Activated CD4-positive, alpha-beta T cell treated with anti-CD3 and anti-CD28 coated beads, Interleukin-2, amount 50 U/mL, for 16 hours (primary cell): ENCODE results near the gene TCTN1.
"Not testable (repeated sequence)": the region's sequence is repeated elsewhere in the genome, so short reads cannot be mapped to it uniquely, and the experiment has no call there.

Experiments
- DNase-seq: peaks from one replicate; pipeline ENCODE4 v3.0.0-alpha.2; 2020

Gene TCTN1

GRCh38 chr12:110613771-110614684, at the start of gene TCTN1:
Gene TCTN1, plus strand, starts transcription at chr12:110614129. Its CDS starts 54 bp downstream, at chr12:110614183.
- DNase-seq = peak; percentile 98

- DNase-seq = no peak
Observed at GRCh38 chr12:110564471-110564991, 49.4 kb upstream of the TCTN1 start.

GRCh38 chr12:110565894-110566871, 47.7 kb upstream of the TCTN1 start:
- no peak for DNase-seq

- no peak for DNase-seq
Observed at GRCh38 chr12:110566993-110567392, 46.9 kb upstream of the TCTN1 start.

- no peak for DNase-seq
Observed at GRCh38 chr12:110568752-110569151, 45.2 kb upstream of the TCTN1 start.

GRCh38 chr12:110569838-110570237, 44.1 kb upstream of the TCTN1 start:
- not testable (repeated sequence) for DNase-seq

- DNase-seq = not testable (repeated sequence)
Observed at GRCh38 chr12:110570798-110571197, 43.1 kb upstream of the TCTN1 start.

- DNase-seq = no peak
Observed at GRCh38 chr12:110574044-110574443, 39.9 kb upstream of the TCTN1 start.

- DNase-seq = not testable (repeated sequence)
Observed at GRCh38 chr12:110574717-110575230, 39.2 kb upstream of the TCTN1 start.

- DNase-seq = no peak
Observed at GRCh38 chr12:110575326-110575725, 38.6 kb upstream of the TCTN1 start.

- DNase-seq = no peak
Observed at GRCh38 chr12:110576504-110576903, 37.4 kb upstream of the TCTN1 start.

GRCh38 chr12:110577864-110578693, 35.9 kb upstream of the TCTN1 start:
- peak; percentile 90 for DNase-seq

GRCh38 chr12:110578694-110579534, 35.0 kb upstream of the TCTN1 start:
- peak; percentile 62 for DNase-seq

- DNase-seq = peak; percentile 14
Observed at GRCh38 chr12:110579535-110580253, 34.2 kb upstream of the TCTN1 start.

GRCh38 chr12:110581931-110582275, 32.0 kb upstream of the TCTN1 start:
- DNase-seq = no peak

GRCh38 chr12:110582276-110583136, 31.4 kb upstream of the TCTN1 start:
- peak; percentile 65 for DNase-seq

GRCh38 chr12:110583137-110584059, 30.5 kb upstream of the TCTN1 start, which contains the start of gene PPTC7:
Gene PPTC7, minus strand, starts transcription at chr12:110583318. Its CDS starts 287 bp downstream, at chr12:110583031.
- peak; percentile 98 for DNase-seq

GRCh38 chr12:110585231-110585799, 28.6 kb upstream of the TCTN1 start:
- DNase-seq = peak; percentile 73
